Ishikawa (cell line): Measurements from ENCODE around the gene PPP1R37.

Source experiments
- EGR1 ChIP-seq: IDR thresholded peaks from 2 replicates; pipeline ENCODE4 v1.6.1; 2012
- EP300 ChIP-seq: IDR thresholded peaks from 2 replicates; pipeline ENCODE4 v1.6.1; 2012; ENCODE audit warnings: borderline replicate concordance
- MAX ChIP-seq: IDR thresholded peaks from 2 replicates; pipeline ENCODE4 v1.6.1; 2012
- RAD21 ChIP-seq: IDR thresholded peaks from 2 replicates; pipeline ENCODE4 v1.6.1; 2012; ENCODE audit warnings: low read depth
- REST ChIP-seq: IDR thresholded peaks from 2 replicates; pipeline ENCODE4 v1.6.1; 2012; ENCODE audit warnings: low read depth, mild to moderate bottlenecking
- TAF1 ChIP-seq: IDR thresholded peaks from 2 replicates; pipeline ENCODE4 v1.6.1; 2012; ENCODE audit warnings: low read depth, mild to moderate bottlenecking
- TCF12 ChIP-seq: IDR thresholded peaks from 2 replicates; pipeline ENCODE4 v1.6.1; 2012; ENCODE audit warnings: low read depth
- TEAD4 ChIP-seq: IDR thresholded peaks from 2 replicates; pipeline ENCODE4 v1.6.1; 2012
- YY1 ChIP-seq: IDR thresholded peaks from 2 replicates; pipeline ENCODE4 v1.6.1; 2012; ENCODE audit warnings: low read depth
- ZBTB7A ChIP-seq: IDR thresholded peaks from 2 replicates; pipeline ENCODE4 v1.6.1; 2012; ENCODE audit warnings: low read depth

GRCh38 chr19:45145270-45146189 is 52.6 kb downstream of the PPP1R37 start:
- TF ChIP-seq TAF1 (no peak), YY1 (no peak), TEAD4 (no peak), RAD21 (no peak), EP300 (no peak), REST (no peak), EGR1 (no peak), MAX (no peak), TCF12 (no peak), ZBTB7A (no peak)
